ENCODE measurements around the gene PLEKHD1.

PLEKHD1 gene

GRCh38 chr14:69537900-69538299, 53.4 kb downstream of the PLEKHD1 start:
- no peak for TF ChIP-seq POLR2A (IDR thresholded peaks at IDR 0.05; ENCODE audit: low read depth, low read length)
- DNase-seq (ENCODE audit: insufficient read length, low spot score), result no peak
- FAIRE-seq, result no peak

DNA sequence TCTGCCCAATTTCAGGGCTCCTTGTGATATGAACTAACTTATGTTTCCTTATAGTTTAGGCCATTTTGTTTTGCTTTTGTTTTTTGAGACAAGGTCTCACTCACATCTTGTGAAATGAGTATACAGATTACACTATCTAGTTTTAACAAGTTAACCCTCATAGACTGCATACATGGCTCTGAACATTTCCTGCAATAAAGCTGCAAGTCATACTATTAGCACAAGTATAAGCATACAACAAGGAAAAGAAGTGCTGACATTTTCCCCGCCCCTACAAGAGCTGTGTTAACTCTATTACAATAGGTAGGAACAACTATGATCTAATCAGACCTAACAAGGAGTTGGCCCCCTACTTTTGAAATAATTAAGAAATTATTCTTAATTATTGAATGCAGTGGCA, 54.2 kb downstream of the PLEKHD1 start:
- TF ChIP-seq POLR2A (IDR thresholded peaks at IDR 0.05; ENCODE audit: low read depth, low read length), result no peak
- no peak for DNase-seq (ENCODE audit: insufficient read length, low spot score)
- FAIRE-seq, result no peak

GRCh38 chr14:69539631-69540410, 55.3 kb downstream of the PLEKHD1 start:
- FAIRE-seq (no peak), DNase-seq (ENCODE audit: insufficient read length, low spot score) (no peak)
- TF ChIP-seq POLR2A (IDR thresholded peaks at IDR 0.05; ENCODE audit: low read depth, low read length), result no peak

- DNase-seq (ENCODE audit: insufficient read length, low spot score) (no peak), FAIRE-seq (no peak)
- TF ChIP-seq POLR2A (IDR thresholded peaks at IDR 0.05; ENCODE audit: low read depth, low read length), result no peak
Measured at GRCh38 chr14:69540654-69541335, 56.3 kb downstream of the PLEKHD1 start.

GRCh38 chr14:69542311-69542710, 57.8 kb downstream of the PLEKHD1 start:
- FAIRE-seq, result no peak
- no peak for TF ChIP-seq POLR2A (IDR thresholded peaks at IDR 0.05; ENCODE audit: low read depth, low read length)
- no peak for DNase-seq (ENCODE audit: insufficient read length, low spot score)

GRCh38 chr14:69543341-69544115, 59.0 kb downstream of the PLEKHD1 start:
- no peak for TF ChIP-seq POLR2A (IDR thresholded peaks at IDR 0.05; ENCODE audit: low read depth, low read length)
- FAIRE-seq (peak; percentile 69), DNase-seq (ENCODE audit: insufficient read length, low spot score) (peak; percentile 72)

DNA sequence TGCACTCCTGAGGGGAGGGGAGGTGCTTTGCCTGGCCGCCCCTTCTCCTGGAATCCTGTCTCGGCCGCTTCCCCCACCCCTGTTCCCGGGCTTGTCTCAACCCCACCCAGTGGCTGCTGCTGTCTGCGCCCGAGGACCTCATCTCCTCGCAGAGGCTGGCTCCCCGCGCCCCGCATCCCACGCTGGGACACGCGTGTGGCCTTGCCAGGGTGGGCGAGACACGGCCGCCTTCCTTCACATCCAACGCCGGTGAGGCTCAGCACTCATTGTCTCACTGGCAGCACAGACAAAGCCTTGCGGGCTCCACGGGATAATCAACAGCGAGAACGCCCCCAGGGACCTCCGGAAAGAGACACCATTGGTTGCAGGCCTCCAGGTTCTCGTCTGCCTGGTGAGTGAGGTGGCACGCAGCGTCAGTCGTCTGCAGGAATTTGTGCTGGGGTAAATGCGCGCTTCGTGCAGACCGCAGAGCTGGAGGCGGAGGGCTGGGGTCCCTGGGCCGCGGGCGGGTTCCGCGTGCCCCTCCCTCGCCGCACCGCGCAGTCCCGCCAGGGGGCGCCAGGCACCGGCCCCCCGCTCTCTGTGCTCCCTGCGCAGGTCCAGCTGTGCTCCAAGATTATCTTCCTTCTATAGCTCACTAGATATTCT, 63.3 kb downstream of the PLEKHD1 start:
- TF ChIP-seq POLR2A (IDR thresholded peaks at IDR 0.05; ENCODE audit: low read depth, low read length), result no peak
- no peak for DNase-seq (ENCODE audit: insufficient read length, low spot score)

GRCh38 chr14:69548566-69548965, 64.0 kb downstream of the PLEKHD1 start:
- no peak for FAIRE-seq
- no peak for TF ChIP-seq POLR2A (IDR thresholded peaks at IDR 0.05; ENCODE audit: low read depth, low read length)
- no peak for DNase-seq (ENCODE audit: insufficient read length, low spot score)

More for the DNA sequence above, 63.3 kb downstream of the PLEKHD1 start:
- FAIRE-seq, result no peak

GRCh38 chr14:69551511-69551910, 67.0 kb downstream of the PLEKHD1 start:
- FAIRE-seq, result no peak
- no peak for DNase-seq (ENCODE audit: insufficient read length, low spot score)
- no peak for TF ChIP-seq POLR2A (IDR thresholded peaks at IDR 0.05; ENCODE audit: low read depth, low read length)

DNA sequence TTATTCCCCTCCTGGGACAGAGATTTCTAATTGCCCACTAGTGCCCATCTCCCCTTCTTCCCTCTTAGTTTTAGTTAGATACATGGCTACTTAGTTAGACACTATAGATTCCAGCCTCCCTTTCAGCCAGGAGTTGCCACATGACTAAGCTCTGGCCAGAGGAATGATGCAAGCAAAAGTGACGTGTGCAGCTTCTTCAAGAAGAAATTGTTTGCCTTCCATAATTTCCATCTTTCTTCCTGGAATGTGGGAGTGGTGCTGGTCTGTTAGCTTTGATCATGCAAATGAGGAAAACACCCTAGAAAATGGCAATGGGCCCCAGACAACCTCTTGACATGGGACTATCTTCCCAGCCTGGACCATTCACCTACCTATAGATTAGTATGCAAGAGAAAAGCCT, 68.7 kb downstream of the PLEKHD1 start:
- FAIRE-seq (peak; percentile 38), DNase-seq (ENCODE audit: insufficient read length, low spot score) (no peak)
- no peak for TF ChIP-seq POLR2A (IDR thresholded peaks at IDR 0.05; ENCODE audit: low read depth, low read length)

GRCh38 chr14:69554500-69554899, 70.0 kb downstream of the PLEKHD1 start:
- TF ChIP-seq POLR2A (IDR thresholded peaks at IDR 0.05; ENCODE audit: low read depth, low read length), result no peak
- DNase-seq (ENCODE audit: insufficient read length, low spot score), result no peak
- FAIRE-seq, result no peak

DNA sequence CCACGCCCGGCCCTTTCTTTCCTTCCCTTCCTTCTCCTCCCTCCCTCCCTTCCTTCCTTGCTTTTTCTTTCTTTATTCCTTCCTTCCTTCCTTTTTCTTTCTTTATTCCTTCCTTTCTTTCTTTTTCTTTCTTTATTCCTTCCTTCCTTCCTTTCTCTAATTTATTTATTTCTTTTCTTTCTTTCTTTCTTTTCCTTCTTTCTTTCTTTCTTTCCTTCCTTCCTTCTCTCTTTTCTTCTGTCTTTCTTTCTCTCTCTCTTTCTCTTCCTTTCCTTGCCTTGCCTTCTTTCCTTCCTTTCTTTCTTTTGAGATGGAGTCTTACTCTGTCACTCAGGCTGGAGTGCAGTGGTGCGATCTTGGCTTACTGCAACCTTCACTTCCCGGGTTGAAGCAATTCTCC, 74.2 kb downstream of the PLEKHD1 start:
- DNase-seq (ENCODE audit: insufficient read length, low spot score) (no peak), FAIRE-seq (no peak)
- no peak for TF ChIP-seq POLR2A (IDR thresholded peaks at IDR 0.05; ENCODE audit: low read depth, low read length)

DNA sequence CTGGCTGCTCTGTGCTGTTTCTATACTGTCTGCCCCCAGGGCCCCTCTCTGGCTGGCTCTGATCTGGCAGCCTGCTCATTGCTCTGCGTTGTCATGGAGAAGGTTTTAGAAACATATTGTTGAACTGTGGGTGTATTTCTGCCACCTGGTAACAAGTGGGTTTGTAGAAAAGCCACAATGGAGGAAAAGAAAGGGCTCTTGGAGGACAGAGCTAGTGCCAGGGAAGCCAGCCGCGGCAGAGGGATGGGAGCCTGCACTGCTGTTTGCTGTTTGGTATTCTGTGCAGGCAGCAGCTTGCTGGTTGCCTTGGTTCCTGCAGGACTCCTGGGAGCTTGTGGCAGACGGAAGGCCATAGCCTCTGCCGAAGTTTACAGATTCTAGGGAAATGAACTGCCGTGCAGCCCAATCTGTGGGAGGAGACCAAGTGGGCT, 75.1 kb downstream of the PLEKHD1 start:
- DNase-seq (ENCODE audit: insufficient read length, low spot score) (no peak), FAIRE-seq (no peak)
- no peak for TF ChIP-seq POLR2A (IDR thresholded peaks at IDR 0.05; ENCODE audit: low read depth, low read length)

GRCh38 chr14:69560826-69561225, 76.3 kb downstream of the PLEKHD1 start:
- no peak for FAIRE-seq
- TF ChIP-seq POLR2A (IDR thresholded peaks at IDR 0.05; ENCODE audit: low read depth, low read length), result no peak

More at GRCh38 chr14:69560826-69561225, 76.3 kb downstream of the PLEKHD1 start:
- no peak for DNase-seq (ENCODE audit: insufficient read length, low spot score)
